Measurements from ENCODE around the gene GXYLT1.
"Not testable (repeated sequence)": the region's sequence is repeated elsewhere in the genome, so short reads cannot be mapped to it uniquely, and the experiment has no call there.

DNA sequence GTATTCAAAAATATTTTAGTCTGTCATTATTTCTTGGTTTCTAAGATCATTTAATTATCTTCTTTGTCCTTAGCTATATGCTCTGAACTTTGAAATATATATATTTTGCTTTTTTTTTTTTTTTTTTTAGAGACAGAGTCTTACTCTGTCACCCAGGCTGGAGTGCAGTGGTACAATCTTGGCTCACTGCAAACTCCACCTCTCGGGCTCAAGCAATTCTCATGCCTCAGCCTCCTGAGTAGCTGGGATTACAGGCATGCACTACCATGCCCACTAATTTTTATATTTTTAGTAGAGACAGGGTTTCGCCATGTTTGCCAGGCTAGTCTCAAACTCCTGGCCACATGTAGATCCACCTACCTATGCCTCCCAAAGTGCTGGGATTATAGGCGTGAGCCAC is 43.6 kb upstream of the GXYLT1 start:
- TF ChIP-seq, protein P1, sequence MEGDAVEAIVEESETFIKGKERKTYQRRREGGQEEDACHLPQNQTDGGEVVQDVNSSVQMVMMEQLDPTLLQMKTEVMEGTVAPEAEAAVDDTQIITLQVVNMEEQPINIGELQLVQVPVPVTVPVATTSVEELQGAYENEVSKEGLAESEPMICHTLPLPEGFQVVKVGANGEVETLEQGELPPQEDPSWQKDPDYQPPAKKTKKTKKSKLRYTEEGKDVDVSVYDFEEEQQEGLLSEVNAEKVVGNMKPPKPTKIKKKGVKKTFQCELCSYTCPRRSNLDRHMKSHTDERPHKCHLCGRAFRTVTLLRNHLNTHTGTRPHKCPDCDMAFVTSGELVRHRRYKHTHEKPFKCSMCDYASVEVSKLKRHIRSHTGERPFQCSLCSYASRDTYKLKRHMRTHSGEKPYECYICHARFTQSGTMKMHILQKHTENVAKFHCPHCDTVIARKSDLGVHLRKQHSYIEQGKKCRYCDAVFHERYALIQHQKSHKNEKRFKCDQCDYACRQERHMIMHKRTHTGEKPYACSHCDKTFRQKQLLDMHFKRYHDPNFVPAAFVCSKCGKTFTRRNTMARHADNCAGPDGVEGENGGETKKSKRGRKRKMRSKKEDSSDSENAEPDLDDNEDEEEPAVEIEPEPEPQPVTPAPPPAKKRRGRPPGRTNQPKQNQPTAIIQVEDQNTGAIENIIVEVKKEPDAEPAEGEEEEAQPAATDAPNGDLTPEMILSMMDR (IDR thresholded peaks at IDR 0.05): not testable (repeated sequence)
- TF ChIP-seq POLR2AphosphoS5 (IDR thresholded peaks at IDR 0.05): not testable (repeated sequence)

All from breast epithelium (tissue), 3 donors.